Measurements from ENCODE around the gene S100A9. TPM values are rescaled to one million over a fixed set of nuclear protein-coding genes. Genes with fewer than 3 reads are reported as not detected.

Gene S100A9
- total RNA-seq, 2 donors from 2014 or later = not detected

DNA sequence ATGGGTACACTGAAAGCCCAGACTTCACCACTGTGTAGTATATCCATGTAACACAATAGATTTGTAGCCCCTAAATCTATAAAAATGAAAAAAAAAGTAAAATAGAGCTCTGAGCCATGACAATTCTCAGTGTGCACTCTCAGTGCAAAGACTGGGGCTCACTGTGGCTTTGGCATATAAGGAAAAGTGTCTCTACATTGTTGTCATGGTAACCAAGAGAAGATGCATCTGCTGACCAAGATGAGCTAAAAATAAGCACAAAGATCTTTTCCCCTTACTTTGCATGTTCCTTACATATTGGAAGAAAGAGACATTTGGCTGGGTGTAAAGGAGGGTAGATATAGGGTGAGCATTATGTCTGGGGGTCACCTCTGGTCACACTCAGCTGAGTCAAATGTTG, 21.0 kb upstream of the S100A9 start:
- Mint-ChIP-seq H3K4me1 (peaks cover under 1% of the 10 kb centered on the region), H3K27ac (no peak overlapping the region), H3K27me3 (ENCODE audit: insufficient read depth) (peaks cover 13% of the 10 kb centered on the region), H3K36me3 (ENCODE audit: low read depth) (no peaks in the 10 kb centered on the region), H3K4me3 (no peak overlapping the region), H3K9me3 (no peaks in the 10 kb centered on the region)
- no peak overlapping the region for H3K4me3 ChIP-seq (ENCODE audit: low read length)
- H3K4me1 ChIP-seq (ENCODE audit: control insufficient read depth, insufficient read depth, low read length) = peaks cover 3% of the 10 kb centered on the region
- TF ChIP-seq, protein P1, sequence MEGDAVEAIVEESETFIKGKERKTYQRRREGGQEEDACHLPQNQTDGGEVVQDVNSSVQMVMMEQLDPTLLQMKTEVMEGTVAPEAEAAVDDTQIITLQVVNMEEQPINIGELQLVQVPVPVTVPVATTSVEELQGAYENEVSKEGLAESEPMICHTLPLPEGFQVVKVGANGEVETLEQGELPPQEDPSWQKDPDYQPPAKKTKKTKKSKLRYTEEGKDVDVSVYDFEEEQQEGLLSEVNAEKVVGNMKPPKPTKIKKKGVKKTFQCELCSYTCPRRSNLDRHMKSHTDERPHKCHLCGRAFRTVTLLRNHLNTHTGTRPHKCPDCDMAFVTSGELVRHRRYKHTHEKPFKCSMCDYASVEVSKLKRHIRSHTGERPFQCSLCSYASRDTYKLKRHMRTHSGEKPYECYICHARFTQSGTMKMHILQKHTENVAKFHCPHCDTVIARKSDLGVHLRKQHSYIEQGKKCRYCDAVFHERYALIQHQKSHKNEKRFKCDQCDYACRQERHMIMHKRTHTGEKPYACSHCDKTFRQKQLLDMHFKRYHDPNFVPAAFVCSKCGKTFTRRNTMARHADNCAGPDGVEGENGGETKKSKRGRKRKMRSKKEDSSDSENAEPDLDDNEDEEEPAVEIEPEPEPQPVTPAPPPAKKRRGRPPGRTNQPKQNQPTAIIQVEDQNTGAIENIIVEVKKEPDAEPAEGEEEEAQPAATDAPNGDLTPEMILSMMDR (conservative IDR thresholded peaks at IDR 0.05) = no peak
- H3K36me3 ChIP-seq (ENCODE audit: control insufficient read depth, insufficient read depth, low read length) = no peaks in the 10 kb centered on the region
- H3K27me3 ChIP-seq (ENCODE audit: control insufficient read depth, insufficient read depth, low read length, poor library complexity, severe bottlenecking) = peaks cover 3% of the 10 kb centered on the region
- H3K9ac ChIP-seq (ENCODE audit: extremely low read depth, low read length, poor library complexity, severe bottlenecking) = no peak overlapping the region
- DNase-seq = no peak
- H3K9me3 ChIP-seq (ENCODE audit: control insufficient read depth, low read length) = no peaks in the 10 kb centered on the region
- no peak overlapping the region for H3K27ac ChIP-seq (ENCODE audit: low read depth, low read length)

DNA sequence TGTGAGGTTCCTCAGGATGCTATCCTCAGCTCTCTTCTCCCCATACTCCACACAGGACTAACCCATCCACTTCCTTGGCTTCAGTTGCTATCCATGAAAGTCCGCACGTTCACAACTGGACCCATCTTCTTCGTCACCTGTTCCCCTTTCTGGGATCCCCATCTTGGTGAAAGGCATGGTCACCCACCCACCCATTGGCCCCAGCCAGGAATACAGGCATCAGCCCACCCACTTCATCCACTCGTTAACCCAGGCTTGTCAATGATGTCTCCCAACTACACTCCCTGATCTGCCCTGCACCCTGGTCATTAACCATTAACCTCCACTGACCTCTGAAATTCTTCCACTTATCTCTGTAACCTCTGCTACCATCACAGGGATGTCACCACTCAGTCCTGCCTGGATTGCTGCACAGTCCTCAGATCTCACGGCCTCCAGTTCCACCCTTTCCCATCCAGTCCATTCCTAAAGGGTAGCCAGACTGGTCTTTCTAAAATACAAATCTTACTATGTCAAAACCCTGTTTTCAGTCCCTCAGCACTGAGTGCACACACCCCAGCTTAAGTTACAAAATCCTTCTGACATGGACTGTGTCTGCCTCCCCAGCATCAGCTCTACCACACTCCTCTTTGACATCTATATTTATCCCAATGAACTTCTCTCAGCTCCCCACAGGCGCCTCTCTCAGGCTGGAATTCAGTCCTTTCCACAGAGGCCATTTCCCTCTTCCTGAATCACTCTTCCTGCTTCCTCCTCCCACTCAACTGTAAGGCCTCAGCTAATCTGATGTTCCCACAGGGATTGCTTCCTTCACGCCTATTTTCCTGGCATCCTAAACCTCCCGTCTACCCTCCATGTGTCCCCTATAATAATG, 19.4 kb upstream of the S100A9 start:
- Histone ChIP-seq H3K4me3 (ENCODE audit: low read length) (no peak overlapping the region), H3K27ac (ENCODE audit: low read depth, low read length) (no peak overlapping the region), H3K27me3 (ENCODE audit: control insufficient read depth, insufficient read depth, low read length, poor library complexity, severe bottlenecking) (peaks cover 3% of the 10 kb centered on the region), H3K4me1 (ENCODE audit: control insufficient read depth, insufficient read depth, low read length) (peaks cover 11% of the 10 kb centered on the region), H3K36me3 (ENCODE audit: control insufficient read depth, insufficient read depth, low read length) (no peaks in the 10 kb centered on the region), H3K9ac (ENCODE audit: extremely low read depth, low read length, poor library complexity, severe bottlenecking) (no peak overlapping the region), H3K9me3 (ENCODE audit: control insufficient read depth, low read length) (no peaks in the 10 kb centered on the region)
- Mint-ChIP-seq H3K27ac (no peak overlapping the region), H3K4me1 (peaks cover 16% of the 10 kb centered on the region), H3K9me3 (no peaks in the 10 kb centered on the region), H3K27me3 (ENCODE audit: insufficient read depth) (peaks cover 10% of the 10 kb centered on the region), H3K4me3 (no peak overlapping the region), H3K36me3 (ENCODE audit: low read depth) (no peaks in the 10 kb centered on the region)
- TF ChIP-seq, protein P1 (conservative IDR thresholded peaks at IDR 0.05) = no peak
- DNase-seq = no peak
- 82 to 84% methylated on average over 5 to 8 of the region's 8 CpGs for WGBS, 2 experiments (ENCODE audit: insufficient coverage in 1 of 2, insufficient read length in 1 of 2)

DNA sequence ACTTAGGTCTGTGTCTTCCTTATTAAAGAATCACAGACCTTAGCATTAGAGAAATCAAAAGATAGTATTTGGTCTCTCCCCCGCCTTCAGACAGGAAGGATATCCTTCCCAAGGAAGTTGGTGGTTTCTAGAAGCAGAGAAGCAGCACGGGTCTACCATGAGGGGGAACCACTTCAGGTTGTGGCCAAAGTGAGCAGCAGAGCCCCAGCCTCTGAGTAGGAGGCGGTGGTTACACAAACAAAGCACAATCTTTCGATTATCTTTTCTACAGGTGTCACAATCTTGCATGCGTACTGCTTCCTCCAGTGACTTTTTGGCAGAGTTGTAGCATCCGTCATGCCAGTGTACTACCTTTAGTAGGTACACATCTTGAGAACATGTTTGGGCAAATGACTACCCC, 17.9 kb upstream of the S100A9 start:
- Histone ChIP-seq H3K9ac (ENCODE audit: extremely low read depth, low read length, poor library complexity, severe bottlenecking) (no peak overlapping the region), H3K27me3 (ENCODE audit: control insufficient read depth, insufficient read depth, low read length, poor library complexity, severe bottlenecking) (peaks cover 3% of the 10 kb centered on the region), H3K36me3 (ENCODE audit: control insufficient read depth, insufficient read depth, low read length) (no peaks in the 10 kb centered on the region), H3K27ac (ENCODE audit: low read depth, low read length) (no peak overlapping the region), H3K4me3 (ENCODE audit: low read length) (no peak overlapping the region), H3K4me1 (ENCODE audit: control insufficient read depth, insufficient read depth, low read length) (peaks cover 15% of the 10 kb centered on the region), H3K9me3 (ENCODE audit: control insufficient read depth, low read length) (no peaks in the 10 kb centered on the region)
- TF ChIP-seq, protein P1 (conservative IDR thresholded peaks at IDR 0.05) = no peak
- WGBS, 2 experiments (ENCODE audit: insufficient coverage in 1 of 2, insufficient read length in 1 of 2) = 87 to 90% methylated on average over 6 of the region's 6 CpGs
- no peak overlapping the region for H3K4me3 Mint-ChIP-seq
- H3K4me1 Mint-ChIP-seq = peaks cover 32% of the 10 kb centered on the region
- H3K27me3 Mint-ChIP-seq (ENCODE audit: insufficient read depth) = peaks cover 5% of the 10 kb centered on the region
- no peaks in the 10 kb centered on the region for H3K36me3 Mint-ChIP-seq (ENCODE audit: low read depth)
- DNase-seq = no peak
- H3K27ac Mint-ChIP-seq = no peak overlapping the region
- H3K9me3 Mint-ChIP-seq = no peaks in the 10 kb centered on the region

Data from endodermal cell (in vitro differentiated cells).